ENCODE results near the gene FARP2.
"Not testable (repeated sequence)": the region's sequence is repeated elsewhere in the genome, so short reads cannot be mapped to it uniquely, and the experiment has no call there.

Gene FARP2, protein sequence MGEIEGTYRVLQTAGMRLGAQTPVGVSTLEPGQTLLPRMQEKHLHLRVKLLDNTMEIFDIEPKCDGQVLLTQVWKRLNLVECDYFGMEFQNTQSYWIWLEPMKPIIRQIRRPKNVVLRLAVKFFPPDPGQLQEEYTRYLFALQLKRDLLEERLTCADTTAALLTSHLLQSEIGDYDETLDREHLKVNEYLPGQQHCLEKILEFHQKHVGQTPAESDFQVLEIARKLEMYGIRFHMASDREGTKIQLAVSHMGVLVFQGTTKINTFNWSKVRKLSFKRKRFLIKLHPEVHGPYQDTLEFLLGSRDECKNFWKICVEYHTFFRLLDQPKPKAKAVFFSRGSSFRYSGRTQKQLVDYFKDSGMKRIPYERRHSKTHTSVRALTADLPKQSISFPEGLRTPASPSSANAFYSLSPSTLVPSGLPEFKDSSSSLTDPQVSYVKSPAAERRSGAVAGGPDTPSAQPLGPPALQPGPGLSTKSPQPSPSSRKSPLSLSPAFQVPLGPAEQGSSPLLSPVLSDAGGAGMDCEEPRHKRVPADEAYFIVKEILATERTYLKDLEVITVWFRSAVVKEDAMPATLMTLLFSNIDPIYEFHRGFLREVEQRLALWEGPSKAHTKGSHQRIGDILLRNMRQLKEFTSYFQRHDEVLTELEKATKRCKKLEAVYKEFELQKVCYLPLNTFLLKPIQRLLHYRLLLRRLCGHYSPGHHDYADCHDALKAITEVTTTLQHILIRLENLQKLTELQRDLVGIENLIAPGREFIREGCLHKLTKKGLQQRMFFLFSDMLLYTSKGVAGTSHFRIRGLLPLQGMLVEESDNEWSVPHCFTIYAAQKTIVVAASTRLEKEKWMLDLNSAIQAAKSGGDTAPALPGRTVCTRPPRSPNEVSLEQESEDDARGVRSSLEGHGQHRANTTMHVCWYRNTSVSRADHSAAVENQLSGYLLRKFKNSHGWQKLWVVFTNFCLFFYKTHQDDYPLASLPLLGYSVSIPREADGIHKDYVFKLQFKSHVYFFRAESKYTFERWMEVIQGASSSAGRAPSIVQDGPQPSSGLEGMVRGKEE

DNA sequence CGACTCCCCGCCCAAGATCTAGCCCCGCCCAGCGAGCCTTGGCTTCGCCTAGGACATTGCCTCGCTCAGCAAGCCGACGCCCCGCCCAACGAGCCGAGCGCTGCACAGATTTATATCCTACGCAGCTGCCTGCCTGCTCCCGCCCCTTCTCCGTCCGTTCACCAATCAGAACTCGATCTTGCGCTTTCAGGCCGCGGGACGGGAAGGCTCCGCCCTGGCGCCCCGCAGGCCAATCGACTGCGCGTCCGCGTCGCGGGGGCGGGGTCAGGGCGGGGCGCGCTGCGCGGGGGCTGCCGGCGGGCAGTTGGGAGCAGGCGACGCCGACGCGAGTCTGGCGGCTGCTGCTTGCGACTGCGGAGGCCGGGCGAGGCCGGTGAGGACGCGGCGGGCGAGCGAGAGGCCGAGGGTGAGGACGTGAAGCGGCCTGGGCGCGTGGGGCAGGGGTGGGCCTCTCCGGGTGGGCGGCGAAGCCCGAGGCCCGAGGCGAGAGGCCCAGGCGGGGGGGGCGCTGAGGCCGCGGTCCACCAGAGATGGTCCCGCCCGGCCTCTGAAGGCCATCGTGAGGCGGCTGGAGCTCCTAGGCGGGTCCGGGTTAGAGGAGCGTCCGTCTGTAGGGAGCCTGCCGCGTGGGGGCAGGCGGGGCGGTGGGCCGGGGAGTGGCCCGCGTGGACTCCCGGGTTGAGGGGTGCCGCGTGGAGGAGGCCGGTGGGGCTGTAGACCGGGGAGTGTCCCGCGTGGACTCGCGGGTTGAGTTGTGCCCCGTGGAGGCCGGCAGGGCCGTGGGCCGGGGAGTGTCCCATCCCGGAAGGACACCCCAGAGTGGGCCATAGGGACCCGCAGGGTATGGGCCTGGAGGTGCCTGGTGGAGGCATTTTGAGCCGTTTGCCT lies at the start of gene FARP2:
Gene FARP2 (plus strand): TSS at position 303 of the 888 bp plus-strand sequence. CDS start 16,823 bp downstream, outside the sequence.
- DNase-seq (ENCODE audit: low read depth in 3 of 3, low spot score in 1 of 3) = peak; percentile 93 to 96 (median 95)

DNA sequence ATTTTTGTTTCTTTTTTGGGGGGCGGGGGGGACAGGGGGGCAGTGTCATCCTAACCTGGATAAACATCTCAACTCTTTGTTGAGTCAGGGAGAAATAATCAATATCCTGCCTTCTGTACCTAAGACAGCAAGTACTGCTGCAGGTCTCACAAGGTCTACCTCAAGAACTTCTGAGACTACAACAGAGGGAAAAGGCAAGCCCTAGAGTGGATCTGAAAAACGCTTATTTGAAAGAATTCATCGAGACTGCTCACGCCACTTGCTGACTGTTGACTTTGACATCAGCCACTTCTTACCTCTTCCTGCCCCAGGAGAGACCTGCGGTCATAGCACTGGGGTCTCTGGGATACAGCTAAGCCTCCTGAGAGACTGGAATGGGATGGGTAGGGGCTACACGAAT lies 49.0 kb upstream of the FARP2 start:
- no peak for DNase-seq (ENCODE audit: low read depth in 3 of 3, low spot score in 1 of 3)

DNA sequence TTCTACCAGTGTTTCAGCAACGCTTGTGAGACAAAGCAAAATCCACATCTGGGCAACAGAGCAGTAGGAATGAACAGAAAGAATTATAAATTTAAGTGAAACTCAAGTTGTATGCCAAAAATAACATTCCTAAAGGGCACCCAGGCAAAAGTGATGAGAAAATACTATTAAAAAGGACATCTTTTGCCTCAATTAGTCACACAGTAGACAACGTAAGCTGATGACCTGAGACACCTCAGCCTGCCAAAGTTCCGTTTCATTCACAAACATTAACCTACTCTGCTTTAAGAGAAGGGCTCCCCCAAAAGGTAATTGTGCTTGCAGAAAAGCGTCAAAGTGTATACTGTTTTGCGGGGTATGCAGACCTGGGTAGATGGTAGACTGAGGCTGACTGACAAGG lies 47.8 kb upstream of the FARP2 start:
- no peak for DNase-seq (ENCODE audit: low read depth in 3 of 3, low spot score in 1 of 3)

DNA sequence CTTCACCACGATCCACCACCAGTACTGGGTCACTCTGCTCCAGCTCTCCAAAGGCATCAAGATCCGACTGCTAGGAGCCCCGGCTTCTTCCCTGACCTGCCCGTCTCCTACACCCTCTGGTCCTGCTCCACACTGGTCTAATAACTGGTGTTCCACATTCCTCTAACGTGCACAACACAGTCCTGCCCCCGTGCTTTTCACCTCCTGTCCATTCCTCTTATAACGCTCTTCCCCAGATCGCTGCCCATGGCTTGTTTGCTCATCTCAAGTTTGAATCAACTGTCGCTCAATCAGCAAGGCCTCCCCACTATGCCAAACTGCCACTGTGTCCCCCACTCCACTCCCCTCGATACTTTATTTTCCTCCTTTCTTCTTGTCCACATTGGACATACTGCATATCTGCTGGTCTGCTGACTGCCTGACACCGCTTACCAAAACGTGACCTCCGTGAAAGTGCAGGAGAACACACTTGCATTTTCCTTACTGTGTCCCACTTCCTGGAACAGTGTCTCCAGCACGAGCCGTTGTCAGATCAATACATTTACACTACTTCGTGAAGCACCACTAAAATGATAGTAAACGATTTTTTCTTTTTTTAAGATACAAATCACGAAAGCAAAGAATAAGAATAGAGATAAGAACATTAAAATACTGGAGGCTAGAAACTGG lies 47.1 kb upstream of the FARP2 start:
- no peak for DNase-seq (ENCODE audit: low read depth in 3 of 3, low spot score in 1 of 3)

DNA sequence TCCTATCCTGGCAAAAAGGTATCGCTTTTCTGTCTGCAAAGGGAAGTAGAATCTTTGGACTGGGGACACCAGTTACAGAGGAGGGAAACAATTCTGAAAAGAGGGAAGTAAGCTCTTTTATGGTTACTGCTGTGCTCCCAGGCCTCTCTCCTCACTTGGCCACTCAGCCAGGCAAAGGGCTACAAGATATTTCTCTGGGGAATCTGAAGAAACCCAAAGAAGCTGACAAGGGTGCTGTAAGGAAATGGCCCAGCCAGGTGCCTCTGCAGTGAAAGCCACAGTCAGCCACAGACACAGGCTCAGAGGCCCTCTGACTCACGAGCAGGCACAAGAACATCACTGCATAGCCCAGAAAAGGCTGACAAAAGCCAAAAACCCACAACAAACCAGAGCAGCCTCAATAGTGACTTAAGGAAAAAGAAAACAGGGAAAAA lies 46.4 kb upstream of the FARP2 start:
- peak; percentile 40 to 56 (median 48) for DNase-seq (ENCODE audit: low read depth in 3 of 3, low spot score in 1 of 3)

DNA sequence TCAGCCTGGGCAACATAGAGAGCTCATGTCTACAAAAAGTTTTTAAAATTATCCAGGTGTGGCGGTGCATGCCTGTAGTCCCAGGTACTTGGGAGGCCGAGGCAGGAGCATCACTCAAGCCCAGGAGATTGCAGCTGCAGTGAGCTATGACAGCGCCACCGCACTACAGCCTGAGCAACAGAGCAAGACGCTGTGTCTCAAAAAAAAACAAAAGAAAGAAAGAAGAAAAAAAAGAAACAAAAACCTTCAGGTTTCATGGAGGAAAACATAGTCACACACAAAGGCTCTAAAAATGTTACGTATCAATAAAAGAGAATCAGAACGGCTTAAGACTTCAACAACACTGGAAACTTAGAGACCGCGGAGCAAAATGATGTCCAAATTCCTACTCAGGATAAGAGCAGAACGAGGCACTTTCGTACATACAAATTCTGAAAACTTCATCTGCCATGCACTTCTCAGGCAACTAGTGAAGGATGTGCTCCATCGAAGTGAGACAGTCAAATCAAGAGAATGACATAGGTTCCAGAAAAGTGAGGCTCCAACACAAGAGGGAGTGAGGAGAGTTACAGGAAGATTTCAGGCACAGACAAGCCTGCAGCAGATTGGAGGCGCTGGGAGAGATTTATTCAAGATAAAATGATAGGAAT lies 45.0 kb upstream of the FARP2 start:
- DNase-seq (ENCODE audit: low read depth in 3 of 3, low spot score in 1 of 3) = no peak

DNA sequence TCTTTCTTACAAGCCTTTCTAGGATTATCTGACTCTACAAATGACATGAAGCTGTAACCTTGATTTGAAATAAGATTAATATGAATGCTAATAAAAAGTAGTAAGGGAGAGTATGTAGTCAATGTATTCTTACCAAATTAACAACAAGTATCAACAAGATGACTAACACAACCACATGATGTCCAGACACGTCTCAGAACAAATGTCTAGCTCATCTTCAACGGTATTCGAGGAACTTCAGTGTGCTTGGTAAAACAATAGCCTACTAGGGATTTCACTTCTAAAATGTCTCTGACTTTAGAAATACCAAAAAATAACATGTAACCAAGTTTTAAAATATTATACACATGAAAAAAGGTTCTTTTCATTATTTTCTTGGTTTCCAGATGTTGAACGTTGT lies 44.0 kb upstream of the FARP2 start:
- DNase-seq (ENCODE audit: low read depth in 3 of 3, low spot score in 1 of 3) = no peak

DNA sequence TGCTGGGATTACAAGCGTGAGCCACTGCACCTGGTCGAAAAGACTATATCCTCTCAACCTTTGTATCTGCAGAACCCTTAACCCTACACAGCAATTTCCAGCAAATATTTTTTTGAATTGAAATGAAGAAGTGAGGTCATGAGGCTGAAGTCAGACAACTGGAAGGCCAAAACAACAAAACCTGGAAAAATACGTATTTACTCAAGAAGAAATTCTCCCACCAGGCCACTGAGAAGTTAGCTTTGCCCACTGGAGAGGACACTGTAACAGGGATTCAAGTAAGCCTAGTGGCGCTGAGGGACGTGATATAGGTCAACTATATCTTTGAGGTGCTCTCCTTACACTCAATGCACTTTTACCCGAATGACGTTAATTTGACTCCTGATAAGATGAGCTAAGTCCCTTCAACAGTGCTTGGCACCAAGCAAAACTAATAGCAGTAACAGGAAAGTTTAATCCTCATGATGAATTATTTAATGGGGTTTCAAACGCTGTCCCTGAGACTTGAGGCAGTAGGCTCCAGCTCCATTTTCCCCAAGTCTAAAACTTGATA lies 42.5 kb upstream of the FARP2 start:
- DNase-seq (ENCODE audit: low read depth in 3 of 3, low spot score in 1 of 3) = no peak

DNA sequence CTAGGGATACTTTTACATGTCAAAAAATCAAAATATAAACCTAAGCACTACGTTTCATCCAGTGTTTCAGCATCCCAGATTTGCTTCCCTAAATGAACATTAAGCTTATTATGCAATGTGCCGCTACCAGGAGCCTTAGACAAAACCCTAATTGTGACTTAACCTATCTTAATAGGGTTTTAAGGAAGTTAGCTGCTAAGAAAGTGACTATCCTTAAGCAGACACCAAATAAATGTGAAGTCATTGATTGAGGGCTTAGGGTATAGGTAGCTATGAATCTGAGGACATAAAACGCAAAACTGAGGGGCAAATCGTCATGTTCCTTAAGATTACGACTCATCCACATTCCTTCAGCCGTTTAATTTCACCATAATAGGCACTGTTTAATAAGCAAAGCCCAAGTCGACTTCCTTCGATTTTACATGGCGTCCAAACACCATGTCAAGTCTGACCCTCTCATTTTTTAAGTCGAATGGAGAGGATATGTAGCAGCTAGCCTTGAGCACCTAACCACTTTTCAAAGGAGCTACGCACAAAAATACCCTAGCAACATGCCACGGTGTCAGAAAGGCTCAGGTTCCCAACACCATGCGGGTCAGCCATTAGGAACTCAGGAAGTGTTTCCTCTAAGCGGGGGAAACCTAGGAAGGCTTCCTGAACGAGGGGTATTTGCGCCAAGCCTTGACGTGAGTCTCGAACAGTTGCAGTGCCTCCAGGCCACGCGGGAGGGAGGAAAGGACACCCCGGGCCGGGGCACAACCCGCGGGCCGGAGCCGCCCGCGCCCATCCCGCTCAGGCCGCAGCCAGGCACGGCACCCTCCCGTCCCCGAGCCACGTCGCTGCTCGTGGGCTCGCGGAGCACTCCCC lies 41.6 kb upstream of the FARP2 start:
- no peak for DNase-seq (ENCODE audit: low read depth in 3 of 3, low spot score in 1 of 3)

DNA sequence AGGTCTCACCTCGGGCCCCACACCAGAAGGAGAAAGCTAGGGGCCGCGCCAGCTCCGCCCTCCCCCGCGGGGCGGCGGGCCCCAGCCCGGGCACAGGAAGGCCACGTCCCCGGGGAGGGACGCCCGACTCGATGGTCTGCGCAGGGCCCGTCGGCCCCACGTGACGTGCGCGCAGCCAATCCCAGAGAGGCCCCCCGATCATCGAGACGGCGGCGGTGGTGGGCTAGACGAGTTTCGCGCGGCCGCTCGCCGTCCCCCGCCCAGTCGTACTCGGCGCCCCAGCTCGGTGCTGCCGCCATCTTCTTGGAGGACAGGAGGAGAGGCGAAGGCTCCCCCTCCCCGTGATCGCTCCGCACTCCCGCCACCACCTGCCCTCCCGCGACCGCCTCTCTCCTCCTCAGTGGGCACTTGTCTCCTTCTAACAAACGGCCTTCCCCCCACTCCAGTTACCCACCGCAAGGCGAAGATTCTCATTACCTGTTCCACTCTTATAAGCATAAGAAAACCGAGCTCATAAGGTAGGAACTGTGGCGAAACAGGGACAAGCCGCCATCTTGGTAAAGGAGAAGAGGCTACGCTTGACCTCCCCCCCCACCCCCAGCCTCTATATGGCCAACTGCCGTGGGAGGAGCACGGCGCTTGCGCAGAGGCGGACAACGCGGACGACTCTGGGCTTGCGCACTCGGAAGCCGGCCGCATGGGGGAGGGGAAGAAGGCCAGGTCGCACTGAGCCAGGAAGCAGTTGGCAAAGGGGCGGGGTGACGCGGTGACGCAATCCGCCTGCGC lies 40.8 kb upstream of the FARP2 start, which contains the start of gene HDLBP:
Gene HDLBP (minus strand): TSS at position 580 of the 786 bp plus-strand sequence. CDS start 48,803 bp downstream, outside the sequence.
- DNase-seq (ENCODE audit: low read depth in 3 of 3, low spot score in 1 of 3) = peak; percentile 100

DNA sequence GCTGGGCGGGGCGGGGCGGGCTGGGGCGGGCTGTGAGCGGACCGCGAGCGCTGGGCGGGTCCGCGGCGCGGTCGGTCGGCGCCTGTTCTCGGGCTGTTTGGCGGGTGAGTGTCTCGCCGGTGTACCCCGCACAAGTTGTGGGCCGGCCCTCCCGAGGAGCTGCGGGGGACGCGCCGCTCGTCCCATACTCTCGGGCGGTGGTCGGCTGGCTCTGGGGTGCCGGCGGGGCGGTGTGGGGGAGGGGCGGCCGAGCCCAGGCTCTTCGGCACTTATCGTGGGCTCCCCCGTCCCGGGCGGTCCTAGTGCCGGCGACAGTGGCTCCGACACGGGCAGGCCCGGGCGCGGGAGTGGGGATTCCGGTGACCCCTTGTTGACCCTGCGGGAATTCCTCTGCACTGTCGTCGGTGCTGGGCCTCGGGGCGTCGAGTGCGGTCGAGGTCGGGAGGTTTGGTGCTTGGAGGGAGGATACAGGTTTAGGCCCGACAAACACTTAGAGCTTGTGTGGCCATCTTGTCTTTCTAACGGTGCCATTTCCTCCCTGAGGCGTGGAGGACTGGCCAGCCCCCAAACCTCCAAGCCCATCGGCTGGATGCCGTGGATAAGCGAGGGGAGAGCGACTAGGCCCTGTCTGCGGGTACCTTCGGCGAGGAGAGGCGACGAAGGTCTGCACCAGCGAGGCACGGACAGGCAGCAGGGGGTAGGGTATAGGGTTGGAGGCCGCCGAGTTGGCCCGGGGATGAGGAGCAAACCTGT lies 40.0 kb upstream of the FARP2 start, which contains the start of gene SEPTIN2:
Gene SEPTIN2 (plus strand): TSS at position 47 of the 753 bp plus-strand sequence. CDS start 8,308 bp downstream, outside the sequence.
- peak in 2 of 3 donors; percentile 40 to 65 for DNase-seq (ENCODE audit: low read depth in 3 of 3, low spot score in 1 of 3)

DNA sequence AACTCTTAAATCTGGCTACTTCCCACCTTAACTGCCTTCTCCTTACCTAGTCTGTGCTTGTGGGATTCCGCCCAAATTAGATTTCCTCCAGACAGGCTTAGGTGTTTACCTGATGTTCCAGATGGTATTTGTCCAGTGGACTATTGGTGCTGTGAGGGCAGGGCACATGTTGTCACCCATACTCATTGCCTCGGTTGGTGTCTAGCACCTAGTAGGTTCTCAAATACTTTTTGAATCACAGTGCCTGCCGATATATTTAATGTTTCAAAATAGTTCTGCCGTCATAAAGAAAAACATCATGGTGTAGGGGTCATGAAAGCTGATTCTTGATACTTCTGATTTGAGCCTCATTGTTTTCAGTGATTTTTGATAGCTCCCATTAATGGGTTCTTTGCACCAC lies 39.3 kb upstream of the FARP2 start:
- DNase-seq (ENCODE audit: low read depth in 3 of 3, low spot score in 1 of 3) = no peak

DNA sequence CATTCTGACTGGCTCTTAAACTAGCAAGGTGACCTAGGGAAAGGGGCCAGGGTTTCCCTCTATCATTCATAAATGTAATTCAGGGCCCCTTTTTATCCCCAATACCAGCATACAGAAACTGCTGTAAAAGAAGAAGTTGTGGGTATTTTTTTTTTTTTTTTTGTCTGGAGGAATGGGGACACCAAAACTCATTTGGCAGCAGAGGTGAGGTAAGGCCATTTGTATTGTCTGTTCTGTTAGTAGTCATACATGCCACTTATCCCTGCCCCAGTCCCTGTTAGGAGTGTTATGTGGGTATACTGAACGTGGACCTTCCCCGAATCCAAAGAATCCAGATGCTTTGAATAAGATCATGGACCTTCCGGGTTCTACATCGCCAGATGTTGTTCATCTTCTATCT lies 38.7 kb upstream of the FARP2 start:
- no peak for DNase-seq (ENCODE audit: low read depth in 3 of 3, low spot score in 1 of 3)

DNA sequence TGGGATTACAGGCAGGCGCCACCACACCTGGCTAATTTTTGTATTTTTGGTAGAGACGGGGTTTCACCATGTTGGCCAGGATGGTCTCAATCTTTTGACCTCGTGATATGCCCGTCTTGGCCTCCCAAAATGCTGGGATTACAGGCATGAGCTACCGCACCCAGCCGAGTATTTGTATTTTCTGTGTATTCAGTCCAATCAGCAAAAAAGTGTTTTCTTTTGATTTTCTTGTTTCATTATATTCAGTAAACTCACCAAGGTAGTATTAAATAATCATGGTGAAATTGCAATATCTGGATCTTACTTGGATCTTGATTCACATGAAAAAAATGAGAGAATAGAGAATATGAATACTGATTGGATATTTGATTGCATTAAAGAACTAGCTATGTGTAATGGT lies 37.3 kb upstream of the FARP2 start:
- DNase-seq (ENCODE audit: low read depth in 3 of 3, low spot score in 1 of 3) = not testable (repeated sequence)

DNA sequence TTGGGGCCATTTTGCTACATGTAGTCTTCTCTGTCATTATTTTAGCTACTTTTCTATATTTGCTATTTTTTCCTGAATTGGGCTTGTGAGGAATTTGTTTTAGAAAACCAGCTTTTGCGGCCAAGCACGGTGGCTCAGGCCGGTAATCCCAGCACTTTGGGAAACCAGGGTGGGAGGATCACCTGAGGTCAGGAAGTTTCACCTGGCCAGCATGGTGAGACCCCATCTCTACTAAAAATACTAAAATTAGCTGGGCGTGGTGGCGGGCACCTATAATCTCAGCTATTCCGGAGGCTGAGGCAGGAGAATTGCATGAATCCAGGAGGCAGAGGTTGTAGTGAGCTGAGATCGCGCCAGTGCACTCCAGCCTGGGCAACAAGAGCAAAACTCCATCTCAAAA lies 35.7 kb upstream of the FARP2 start:
- DNase-seq (ENCODE audit: low read depth in 3 of 3, low spot score in 1 of 3) = no peak

DNA sequence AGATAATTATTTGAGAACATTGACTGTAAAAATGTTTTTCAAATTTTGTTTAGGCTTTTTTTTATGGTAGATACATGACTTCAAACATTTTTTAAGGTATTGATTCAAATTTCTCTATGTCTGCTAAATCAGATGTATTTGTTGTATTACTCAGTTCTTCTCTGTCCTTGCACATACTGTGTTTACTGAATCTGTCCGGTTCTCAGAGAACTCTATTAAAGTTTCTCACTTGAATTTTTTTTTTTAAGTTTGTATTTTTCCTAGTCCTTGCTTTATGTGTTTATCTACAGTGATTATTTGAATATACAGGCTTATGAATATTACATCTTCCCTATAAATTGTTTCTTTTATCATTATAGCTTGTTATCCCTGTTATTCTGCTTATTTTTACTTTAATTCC lies 35.1 kb upstream of the FARP2 start:
- DNase-seq (ENCODE audit: low read depth in 3 of 3, low spot score in 1 of 3) = no peak

DNA sequence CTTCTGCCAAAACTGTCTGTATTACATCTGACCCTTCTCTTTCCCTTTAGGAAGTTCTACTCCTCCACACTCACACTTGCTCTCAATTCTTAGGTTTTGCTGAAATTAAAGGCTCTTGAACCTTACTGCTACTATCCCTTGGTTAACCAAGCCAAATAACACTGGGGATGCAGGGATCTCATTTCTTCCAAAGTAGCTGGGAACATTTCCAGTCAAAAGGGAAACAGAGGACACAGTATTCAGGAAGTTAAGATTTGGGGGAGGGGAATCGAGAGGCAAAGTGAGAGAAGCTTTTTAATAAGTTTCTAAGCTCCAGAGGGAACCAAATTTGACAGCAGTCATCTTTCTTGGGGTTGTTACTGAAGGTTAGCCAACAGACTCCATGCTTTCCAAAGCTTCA lies 34.2 kb upstream of the FARP2 start:
- no peak for DNase-seq (ENCODE audit: low read depth in 3 of 3, low spot score in 1 of 3)
